GM06990 (cell line): ENCODE data around the gene SP9.
A peak's percentile ranks its signal among the peaks of the same experiment; 100 is the strongest.
"Not testable (repeated sequence)": the region's sequence is repeated elsewhere in the genome, so short reads cannot be mapped to it uniquely, and the experiment has no call there.

Source experiments
- DNase-seq: peaks from one replicate; pipeline ENCODE4 v3.0.0-alpha.2; 2011; ENCODE audit not compliant: insufficient read length; ENCODE audit errors: extremely low read depth
- H3K27me3 ChIP-seq: replicated peaks from 2 replicates; pipeline ENCODE4 v1.6.0; 2011; ENCODE audit warnings: low read length; ENCODE audit not compliant: control insufficient read depth, insufficient read depth
- H3K36me3 ChIP-seq: 2 replicates; pipeline ENCODE4 v1.5.1; 2011; ENCODE audit warnings: low read length; ENCODE audit not compliant: control insufficient read depth, insufficient read depth
- H3K4me3 ChIP-seq: replicated peaks from 2 replicates; pipeline ENCODE4 v1.5.1; 2011; ENCODE audit warnings: low read depth, mild to moderate bottlenecking, control low read depth, low read length
- TF ChIP-seq, protein P1 (sequence below): IDR thresholded peaks from 2 replicates; pipeline ENCODE4 v1.5.1; 2011; ENCODE audit warnings: low read length, control low read depth, mild to moderate bottlenecking, inconsistent platforms; ENCODE audit not compliant: insufficient read depth, poor library complexity, severe bottlenecking

Gene SP9

DNA sequence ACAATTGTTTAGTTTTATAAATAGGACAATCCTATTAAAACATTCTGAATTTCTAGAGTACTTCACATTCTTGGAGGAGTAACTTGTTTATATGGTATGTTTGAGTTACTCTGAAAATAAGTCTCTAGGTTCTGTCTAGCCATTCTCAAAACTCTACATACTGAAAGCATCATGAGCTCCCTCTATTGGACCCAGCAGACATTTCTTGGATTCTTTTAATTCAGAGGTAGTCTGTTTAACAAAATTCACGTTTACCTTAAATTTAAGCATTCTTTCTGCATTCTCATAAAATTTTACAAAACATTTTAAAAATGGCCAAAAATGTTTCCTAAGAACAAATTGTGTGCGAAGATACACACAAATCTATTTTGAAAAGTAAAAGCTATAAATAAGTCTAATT lies 15.3 kb downstream of the SP9 start:
- Histone ChIP-seq H3K27me3 (no peaks in the 10 kb centered on the region), H3K36me3 (no peaks in the 10 kb centered on the region), H3K4me3 (no peak overlapping the region)
- TF ChIP-seq, protein P1, sequence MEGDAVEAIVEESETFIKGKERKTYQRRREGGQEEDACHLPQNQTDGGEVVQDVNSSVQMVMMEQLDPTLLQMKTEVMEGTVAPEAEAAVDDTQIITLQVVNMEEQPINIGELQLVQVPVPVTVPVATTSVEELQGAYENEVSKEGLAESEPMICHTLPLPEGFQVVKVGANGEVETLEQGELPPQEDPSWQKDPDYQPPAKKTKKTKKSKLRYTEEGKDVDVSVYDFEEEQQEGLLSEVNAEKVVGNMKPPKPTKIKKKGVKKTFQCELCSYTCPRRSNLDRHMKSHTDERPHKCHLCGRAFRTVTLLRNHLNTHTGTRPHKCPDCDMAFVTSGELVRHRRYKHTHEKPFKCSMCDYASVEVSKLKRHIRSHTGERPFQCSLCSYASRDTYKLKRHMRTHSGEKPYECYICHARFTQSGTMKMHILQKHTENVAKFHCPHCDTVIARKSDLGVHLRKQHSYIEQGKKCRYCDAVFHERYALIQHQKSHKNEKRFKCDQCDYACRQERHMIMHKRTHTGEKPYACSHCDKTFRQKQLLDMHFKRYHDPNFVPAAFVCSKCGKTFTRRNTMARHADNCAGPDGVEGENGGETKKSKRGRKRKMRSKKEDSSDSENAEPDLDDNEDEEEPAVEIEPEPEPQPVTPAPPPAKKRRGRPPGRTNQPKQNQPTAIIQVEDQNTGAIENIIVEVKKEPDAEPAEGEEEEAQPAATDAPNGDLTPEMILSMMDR = peak; percentile 38
- no peak for DNase-seq

GRCh38 chr2:174350593-174351181 lies 15.9 kb downstream of the SP9 start:
- Histone ChIP-seq H3K27me3 (no peaks in the 10 kb centered on the region), H3K36me3 (no peaks in the 10 kb centered on the region), H3K4me3 (no peak overlapping the region)
- TF ChIP-seq, protein P1 = no peak
- no peak for DNase-seq

DNA sequence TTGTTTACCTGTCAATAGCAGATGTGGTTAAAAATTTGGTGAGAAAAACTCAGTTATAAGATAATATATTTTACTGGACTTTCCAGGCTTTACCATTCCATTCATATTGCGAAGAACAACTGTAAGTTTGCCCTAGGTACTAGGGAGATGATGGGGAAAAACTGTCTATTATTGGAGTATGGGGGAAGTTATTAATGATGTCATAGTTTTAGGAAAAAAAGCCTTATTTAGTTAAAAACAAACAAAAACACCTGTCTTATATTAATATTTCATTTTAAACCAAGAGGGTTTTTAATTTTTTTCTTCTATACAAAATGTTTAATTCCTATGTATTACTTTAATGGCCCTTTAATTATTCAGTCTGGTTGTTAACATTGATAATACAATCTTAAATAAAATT lies 18.2 kb downstream of the SP9 start:
- H3K36me3 ChIP-seq = no peaks in the 10 kb centered on the region
- DNase-seq = no peak
- no peaks in the 10 kb centered on the region for H3K27me3 ChIP-seq
- no peak overlapping the region for H3K4me3 ChIP-seq
- TF ChIP-seq, protein P1 = no peak

- Histone ChIP-seq H3K4me3 (no peak overlapping the region), H3K27me3 (no peaks in the 10 kb centered on the region), H3K36me3 (no peaks in the 10 kb centered on the region)
- TF ChIP-seq, protein P1 = no peak
- DNase-seq = no peak
These were observed 21.6 kb downstream of the SP9 start for GRCh38 chr2:174356347-174356746.

- not testable (repeated sequence) for H3K4me3 ChIP-seq, DNase-seq, H3K36me3 ChIP-seq, H3K27me3 ChIP-seq
These were observed 24.9 kb downstream of the SP9 start for GRCh38 chr2:174359663-174360062.

DNA sequence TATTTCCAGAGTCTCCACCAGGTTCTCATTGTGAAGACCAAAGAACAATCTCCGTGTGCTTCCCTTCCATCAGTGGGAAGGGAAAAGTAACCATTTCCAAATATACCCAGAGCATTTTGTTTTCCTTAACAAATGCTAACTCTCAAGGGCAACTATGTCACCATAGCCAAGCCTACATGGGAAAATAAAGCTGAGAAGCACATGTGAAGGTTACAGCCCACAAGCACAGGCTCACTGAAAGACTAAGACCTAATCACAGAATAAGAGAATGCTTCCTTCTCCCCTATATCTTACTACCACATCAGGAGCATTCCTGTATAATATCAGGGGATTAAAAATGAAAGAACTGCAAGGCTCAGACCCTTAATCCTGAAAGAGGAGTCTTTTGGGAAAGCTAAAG lies 28.2 kb downstream of the SP9 start:
- Histone ChIP-seq H3K27me3 (no peaks in the 10 kb centered on the region), H3K4me3 (no peak overlapping the region), H3K36me3 (no peaks in the 10 kb centered on the region; the same call in none of the 2 replicates)
- TF ChIP-seq, protein P1 = no peak
- no peak for DNase-seq

DNA sequence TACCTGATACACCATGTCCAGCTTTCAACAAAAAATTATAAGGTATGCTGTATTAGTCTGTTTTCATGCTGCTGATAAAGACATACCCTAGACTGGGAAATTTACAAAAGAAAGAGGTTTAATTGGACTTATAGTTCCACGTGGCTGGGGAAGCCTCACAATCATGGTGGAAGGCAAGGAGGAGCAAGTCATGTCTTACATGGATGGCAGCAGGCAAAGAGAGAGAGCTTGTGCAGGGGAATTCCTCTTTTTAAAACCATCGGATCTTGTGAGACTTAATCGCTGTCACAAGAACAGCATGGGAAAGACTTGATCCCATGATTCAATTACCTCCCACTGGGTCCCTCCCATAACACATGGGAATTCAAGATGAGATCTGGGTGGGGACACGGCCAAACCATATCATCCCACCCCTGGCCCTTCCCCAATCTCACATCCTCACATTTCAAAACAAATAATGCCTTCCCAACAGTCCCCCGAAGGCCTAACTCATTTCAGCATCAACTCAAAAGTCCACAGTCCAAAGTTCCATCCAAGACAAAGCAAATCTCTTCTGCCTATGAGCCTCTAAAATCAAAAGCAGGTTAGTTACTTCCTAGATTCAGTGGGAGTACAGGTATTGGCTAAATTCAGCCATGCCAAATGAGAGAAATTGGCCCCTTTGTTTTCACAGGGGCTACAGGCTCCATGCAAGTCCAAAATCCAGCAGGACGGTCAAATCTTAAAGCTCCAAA lies 28.9 kb downstream of the SP9 start:
- H3K4me3 ChIP-seq, DNase-seq, H3K36me3 ChIP-seq, H3K27me3 ChIP-seq: not testable (repeated sequence)
